HG02970 (cell line): Measurements from ENCODE around the gene NAALADL2.
"Not testable (repeated sequence)": the region's sequence is repeated elsewhere in the genome, so short reads cannot be mapped to it uniquely, and the experiment has no call there.

Experiments used
- ATAC-seq: cut with Tn5 transposase; IDR thresholded peaks from one replicate; pipeline ENCODE4 v1.9.1; 2021; ENCODE audit warnings: mild to moderate bottlenecking, moderate library complexity, moderate number of reproducible peaks; ENCODE audit not compliant: unreplicated experiment, low FRiP score

NAALADL2 gene

GRCh38 chr3:175512700-175513099 lies 653.6 kb downstream of the NAALADL2 start:
- no peak for ATAC-seq

GRCh38 chr3:175518459-175518858 lies 659.3 kb downstream of the NAALADL2 start:
- peak; percentile 89 for ATAC-seq

- ATAC-seq, result no peak
Observed at GRCh38 chr3:175521406-175521805, 662.3 kb downstream of the NAALADL2 start.

GRCh38 chr3:175526191-175526590 lies 667.1 kb downstream of the NAALADL2 start:
- no peak for ATAC-seq

GRCh38 chr3:175526609-175527280 lies 667.6 kb downstream of the NAALADL2 start:
- ATAC-seq, result no peak

- not testable (repeated sequence) for ATAC-seq
Observed at GRCh38 chr3:175528693-175529092, 669.6 kb downstream of the NAALADL2 start.

GRCh38 chr3:175535351-175535750 lies 676.2 kb downstream of the NAALADL2 start:
- ATAC-seq, result no peak

GRCh38 chr3:175546115-175546514 lies 687.0 kb downstream of the NAALADL2 start:
- no peak for ATAC-seq

GRCh38 chr3:175552929-175553328 lies 693.8 kb downstream of the NAALADL2 start:
- ATAC-seq, result no peak

GRCh38 chr3:175554801-175555200 lies 695.7 kb downstream of the NAALADL2 start:
- ATAC-seq, result no peak

- ATAC-seq, result no peak
Observed at GRCh38 chr3:175558261-175558660, 699.1 kb downstream of the NAALADL2 start.

- ATAC-seq, result no peak
Observed at GRCh38 chr3:175564363-175564762, 705.2 kb downstream of the NAALADL2 start.

- no peak for ATAC-seq
Observed at GRCh38 chr3:175571096-175571495, 712.0 kb downstream of the NAALADL2 start.

GRCh38 chr3:175573226-175573625 lies 714.1 kb downstream of the NAALADL2 start:
- ATAC-seq, result no peak

GRCh38 chr3:175580318-175580717 lies 721.2 kb downstream of the NAALADL2 start:
- no peak for ATAC-seq

GRCh38 chr3:175585898-175586297 lies 726.8 kb downstream of the NAALADL2 start:
- no peak for ATAC-seq

GRCh38 chr3:175590745-175591144 lies 731.6 kb downstream of the NAALADL2 start:
- no peak for ATAC-seq

- no peak for ATAC-seq
Observed at GRCh38 chr3:175591375-175591774, 732.2 kb downstream of the NAALADL2 start.

- ATAC-seq, result no peak
Observed at GRCh38 chr3:175593331-175593730, 734.2 kb downstream of the NAALADL2 start.

GRCh38 chr3:175598740-175599139 lies 739.6 kb downstream of the NAALADL2 start:
- no peak for ATAC-seq

GRCh38 chr3:175601521-175601920 lies 742.4 kb downstream of the NAALADL2 start:
- ATAC-seq, result no peak

- ATAC-seq, result no peak
Observed at GRCh38 chr3:175605851-175606250, 746.7 kb downstream of the NAALADL2 start.
